ENCODE measurements around the gene BRIX1. TPM values are rescaled to one million over a fixed set of nuclear protein-coding genes. Genes with fewer than 3 reads are reported as not detected.

Gene BRIX1
- total and polyA plus RNA-seq, 2 experiments from 2014 or later: 72.6 to 171 TPM

DNA sequence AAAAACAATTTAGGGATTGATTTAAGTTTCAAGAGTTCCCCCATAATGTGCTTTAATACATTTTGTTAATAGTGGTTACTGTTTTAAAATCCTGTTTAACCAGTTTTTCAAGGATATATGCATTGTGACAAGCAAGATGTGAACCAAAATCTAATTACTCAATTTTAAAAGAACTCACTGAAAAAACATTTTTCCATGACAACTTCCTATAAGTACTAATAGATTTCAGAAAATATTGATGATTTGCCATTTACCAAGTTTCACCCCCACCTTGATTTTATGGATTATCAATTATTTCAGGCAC, 8.9 kb downstream of the BRIX1 start (continued):
- TF ChIP-seq, protein P1, sequence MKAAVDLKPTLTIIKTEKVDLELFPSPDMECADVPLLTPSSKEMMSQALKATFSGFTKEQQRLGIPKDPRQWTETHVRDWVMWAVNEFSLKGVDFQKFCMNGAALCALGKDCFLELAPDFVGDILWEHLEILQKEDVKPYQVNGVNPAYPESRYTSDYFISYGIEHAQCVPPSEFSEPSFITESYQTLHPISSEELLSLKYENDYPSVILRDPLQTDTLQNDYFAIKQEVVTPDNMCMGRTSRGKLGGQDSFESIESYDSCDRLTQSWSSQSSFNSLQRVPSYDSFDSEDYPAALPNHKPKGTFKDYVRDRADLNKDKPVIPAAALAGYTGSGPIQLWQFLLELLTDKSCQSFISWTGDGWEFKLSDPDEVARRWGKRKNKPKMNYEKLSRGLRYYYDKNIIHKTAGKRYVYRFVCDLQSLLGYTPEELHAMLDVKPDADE (IDR thresholded peaks at IDR 0.05): no peak
- TF ChIP-seq POLR2AphosphoS5 (IDR thresholded peaks at IDR 0.05; ENCODE audit: low read depth): no peak
- TF ChIP-seq JUNB (IDR thresholded peaks at IDR 0.05; ENCODE audit: unreplicated experiment): no peak
- TF ChIP-seq, protein P2, sequence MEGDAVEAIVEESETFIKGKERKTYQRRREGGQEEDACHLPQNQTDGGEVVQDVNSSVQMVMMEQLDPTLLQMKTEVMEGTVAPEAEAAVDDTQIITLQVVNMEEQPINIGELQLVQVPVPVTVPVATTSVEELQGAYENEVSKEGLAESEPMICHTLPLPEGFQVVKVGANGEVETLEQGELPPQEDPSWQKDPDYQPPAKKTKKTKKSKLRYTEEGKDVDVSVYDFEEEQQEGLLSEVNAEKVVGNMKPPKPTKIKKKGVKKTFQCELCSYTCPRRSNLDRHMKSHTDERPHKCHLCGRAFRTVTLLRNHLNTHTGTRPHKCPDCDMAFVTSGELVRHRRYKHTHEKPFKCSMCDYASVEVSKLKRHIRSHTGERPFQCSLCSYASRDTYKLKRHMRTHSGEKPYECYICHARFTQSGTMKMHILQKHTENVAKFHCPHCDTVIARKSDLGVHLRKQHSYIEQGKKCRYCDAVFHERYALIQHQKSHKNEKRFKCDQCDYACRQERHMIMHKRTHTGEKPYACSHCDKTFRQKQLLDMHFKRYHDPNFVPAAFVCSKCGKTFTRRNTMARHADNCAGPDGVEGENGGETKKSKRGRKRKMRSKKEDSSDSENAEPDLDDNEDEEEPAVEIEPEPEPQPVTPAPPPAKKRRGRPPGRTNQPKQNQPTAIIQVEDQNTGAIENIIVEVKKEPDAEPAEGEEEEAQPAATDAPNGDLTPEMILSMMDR (conservative IDR thresholded peaks at IDR 0.05; ENCODE audit: low read depth in 2 of 2): no peak
- TF ChIP-seq, protein P3, sequence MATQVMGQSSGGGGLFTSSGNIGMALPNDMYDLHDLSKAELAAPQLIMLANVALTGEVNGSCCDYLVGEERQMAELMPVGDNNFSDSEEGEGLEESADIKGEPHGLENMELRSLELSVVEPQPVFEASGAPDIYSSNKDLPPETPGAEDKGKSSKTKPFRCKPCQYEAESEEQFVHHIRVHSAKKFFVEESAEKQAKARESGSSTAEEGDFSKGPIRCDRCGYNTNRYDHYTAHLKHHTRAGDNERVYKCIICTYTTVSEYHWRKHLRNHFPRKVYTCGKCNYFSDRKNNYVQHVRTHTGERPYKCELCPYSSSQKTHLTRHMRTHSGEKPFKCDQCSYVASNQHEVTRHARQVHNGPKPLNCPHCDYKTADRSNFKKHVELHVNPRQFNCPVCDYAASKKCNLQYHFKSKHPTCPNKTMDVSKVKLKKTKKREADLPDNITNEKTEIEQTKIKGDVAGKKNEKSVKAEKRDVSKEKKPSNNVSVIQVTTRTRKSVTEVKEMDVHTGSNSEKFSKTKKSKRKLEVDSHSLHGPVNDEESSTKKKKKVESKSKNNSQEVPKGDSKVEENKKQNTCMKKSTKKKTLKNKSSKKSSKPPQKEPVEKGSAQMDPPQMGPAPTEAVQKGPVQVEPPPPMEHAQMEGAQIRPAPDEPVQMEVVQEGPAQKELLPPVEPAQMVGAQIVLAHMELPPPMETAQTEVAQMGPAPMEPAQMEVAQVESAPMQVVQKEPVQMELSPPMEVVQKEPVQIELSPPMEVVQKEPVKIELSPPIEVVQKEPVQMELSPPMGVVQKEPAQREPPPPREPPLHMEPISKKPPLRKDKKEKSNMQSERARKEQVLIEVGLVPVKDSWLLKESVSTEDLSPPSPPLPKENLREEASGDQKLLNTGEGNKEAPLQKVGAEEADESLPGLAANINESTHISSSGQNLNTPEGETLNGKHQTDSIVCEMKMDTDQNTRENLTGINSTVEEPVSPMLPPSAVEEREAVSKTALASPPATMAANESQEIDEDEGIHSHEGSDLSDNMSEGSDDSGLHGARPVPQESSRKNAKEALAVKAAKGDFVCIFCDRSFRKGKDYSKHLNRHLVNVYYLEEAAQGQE (IDR thresholded peaks at IDR 0.05; ENCODE audit: unreplicated experiment): no peak
- no peak for TF ChIP-seq EZH2phosphoT487 (IDR thresholded peaks at IDR 0.05; ENCODE audit: unreplicated experiment)
- no peak for TF ChIP-seq NANOG (IDR thresholded peaks at IDR 0.05; ENCODE audit: borderline replicate concordance)

DNA sequence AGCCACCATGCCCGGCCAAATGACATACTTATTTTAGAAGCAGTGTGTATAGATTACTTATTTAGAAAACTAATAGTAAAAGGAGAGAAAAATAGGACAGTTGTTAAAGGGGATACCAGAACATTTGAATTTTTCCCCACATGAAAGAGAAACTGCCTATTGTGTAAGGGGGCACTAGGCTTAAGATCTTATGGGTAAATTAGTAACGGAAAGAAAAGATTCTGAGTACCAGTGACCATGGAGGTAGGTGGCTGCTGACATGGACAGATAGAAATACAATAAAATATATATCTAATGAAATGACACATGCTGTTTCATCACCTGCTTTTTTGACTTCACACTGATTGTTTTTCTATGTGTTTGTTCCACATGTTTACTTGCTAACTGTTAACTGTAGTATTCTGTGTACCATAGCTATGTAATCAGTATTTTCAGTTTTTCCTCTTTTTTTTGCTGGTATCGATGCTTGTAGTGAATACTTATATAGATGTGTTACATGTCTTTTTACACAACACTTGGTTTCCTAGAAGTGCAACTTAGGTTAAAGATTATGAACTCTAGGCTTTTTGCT, 10.9 kb downstream of the BRIX1 start:
- TF ChIP-seq POLR2AphosphoS5 (IDR thresholded peaks at IDR 0.05; ENCODE audit: low read depth) (no peak), STAT1 (IDR thresholded peaks at IDR 0.05; ENCODE audit: unreplicated experiment) (no peak), EZH2phosphoT487 (IDR thresholded peaks at IDR 0.05; ENCODE audit: unreplicated experiment) (no peak)
- no peak overlapping the region for H3K4me3 ChIP-seq
- Mint-ChIP-seq H3K36me3 (ENCODE audit: low read depth) (peaks cover 53% of the 10 kb centered on the region), H3K4me1 (peaks cover 16% of the 10 kb centered on the region), H3K27me3 (ENCODE audit: insufficient read depth, low read depth, poor library complexity) (peaks cover 8% of the 10 kb centered on the region), H3K4me3 (no peak overlapping the region), H3K9me3 (no peaks in the 10 kb centered on the region), H3K27ac (no peak overlapping the region; the same call in 1 of the 2 replicates)
- H3K4me1 ChIP-seq (ENCODE audit: insufficient read depth): peaks cover 9% of the 10 kb centered on the region; the same call in 1 of the 2 replicates
- no peaks in the 10 kb centered on the region for H3K9me2 ChIP-seq (ENCODE audit: insufficient read depth)
- H2AFZ ChIP-seq: no peak overlapping the region
- peaks cover 15% of the 10 kb centered on the region for H3K79me2 ChIP-seq (replicated peaks; ENCODE audit: insufficient read depth)
- H3F3A ChIP-seq (replicated peaks; ENCODE audit: low read depth): peaks cover 17% of the 10 kb centered on the region; the same call in 1 of the 2 replicates
- no peak overlapping the region for H3K4me2 ChIP-seq
- H3K27me3 ChIP-seq (ENCODE audit: insufficient read depth): no peaks in the 10 kb centered on the region
- 0 out of 2 replicates have a peak, but pooled peaks cover 8% of the 10 kb centered on the region for H4K20me1 ChIP-seq (replicated peaks; ENCODE audit: insufficient read depth)
- H3K27ac ChIP-seq (ENCODE audit: low read depth): no peak overlapping the region
- ATAC-seq: no peak
- H3K36me3 ChIP-seq (ENCODE audit: insufficient read depth): peaks cover 48% of the 10 kb centered on the region
- no peak for DNase-seq (ENCODE audit: low spot score)
